ENCODE data around the gene ECI1.
A peak's percentile ranks its signal among the peaks of the same experiment; 100 is the strongest.

ECI1 gene

DNA sequence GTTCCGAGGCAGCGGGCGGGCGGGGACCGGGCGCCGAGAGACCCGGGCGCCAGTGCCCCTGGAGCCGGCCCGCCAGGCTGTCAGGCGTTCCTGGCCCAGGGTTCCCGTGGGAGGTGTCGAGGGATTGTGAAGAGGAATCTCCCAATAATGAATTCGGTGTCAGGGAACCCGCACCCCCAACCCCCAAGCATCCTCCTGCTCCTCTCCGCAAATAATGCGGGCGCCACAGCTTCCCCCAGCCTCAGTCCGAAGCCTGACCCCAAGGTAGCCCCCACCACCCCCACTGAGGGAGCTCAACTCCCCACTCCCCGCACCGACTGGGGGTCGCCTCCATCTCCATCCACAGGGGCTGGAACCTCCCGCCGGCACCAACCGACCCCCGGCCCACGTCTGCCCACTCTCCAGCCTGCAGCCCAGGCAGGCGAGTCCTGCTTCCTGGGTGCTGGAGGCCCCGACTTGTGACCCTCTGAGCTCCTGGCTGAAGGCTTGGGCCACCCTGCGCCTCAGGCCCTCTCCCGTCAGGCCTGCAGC, 54.3 kb downstream of the ECI1 start:
- DNase-seq (ENCODE audit: low read depth in 2 of 2), result no peak
- TF ChIP-seq, protein P1, sequence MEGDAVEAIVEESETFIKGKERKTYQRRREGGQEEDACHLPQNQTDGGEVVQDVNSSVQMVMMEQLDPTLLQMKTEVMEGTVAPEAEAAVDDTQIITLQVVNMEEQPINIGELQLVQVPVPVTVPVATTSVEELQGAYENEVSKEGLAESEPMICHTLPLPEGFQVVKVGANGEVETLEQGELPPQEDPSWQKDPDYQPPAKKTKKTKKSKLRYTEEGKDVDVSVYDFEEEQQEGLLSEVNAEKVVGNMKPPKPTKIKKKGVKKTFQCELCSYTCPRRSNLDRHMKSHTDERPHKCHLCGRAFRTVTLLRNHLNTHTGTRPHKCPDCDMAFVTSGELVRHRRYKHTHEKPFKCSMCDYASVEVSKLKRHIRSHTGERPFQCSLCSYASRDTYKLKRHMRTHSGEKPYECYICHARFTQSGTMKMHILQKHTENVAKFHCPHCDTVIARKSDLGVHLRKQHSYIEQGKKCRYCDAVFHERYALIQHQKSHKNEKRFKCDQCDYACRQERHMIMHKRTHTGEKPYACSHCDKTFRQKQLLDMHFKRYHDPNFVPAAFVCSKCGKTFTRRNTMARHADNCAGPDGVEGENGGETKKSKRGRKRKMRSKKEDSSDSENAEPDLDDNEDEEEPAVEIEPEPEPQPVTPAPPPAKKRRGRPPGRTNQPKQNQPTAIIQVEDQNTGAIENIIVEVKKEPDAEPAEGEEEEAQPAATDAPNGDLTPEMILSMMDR (IDR thresholded peaks at IDR 0.05; ENCODE audit: low read depth, low read length), result no peak
- H3K4me3 ChIP-seq (replicated peaks in 1 of 2; ENCODE audit: low read depth in 2 of 2, low read length in 2 of 2), result no peak overlapping the region

- TF ChIP-seq, protein P1 (IDR thresholded peaks at IDR 0.05; ENCODE audit: low read depth, low read length), result no peak
- H3K4me3 ChIP-seq (replicated peaks in 1 of 2; ENCODE audit: low read depth in 2 of 2, low read length in 2 of 2), result peak within 1 kb of the TSS in 1 of 2 donors; percentile 28
- DNase-seq (ENCODE audit: low read depth in 2 of 2), result no peak
Observed at GRCh38 chr16:2196162-2196980, 55.0 kb downstream of the ECI1 start, which contains the start of gene CASKIN1. TSS of gene CASKIN1 (minus strand) at chr16:2196605. CDS start at chr16:2196432, 173 bp downstream.

DNA sequence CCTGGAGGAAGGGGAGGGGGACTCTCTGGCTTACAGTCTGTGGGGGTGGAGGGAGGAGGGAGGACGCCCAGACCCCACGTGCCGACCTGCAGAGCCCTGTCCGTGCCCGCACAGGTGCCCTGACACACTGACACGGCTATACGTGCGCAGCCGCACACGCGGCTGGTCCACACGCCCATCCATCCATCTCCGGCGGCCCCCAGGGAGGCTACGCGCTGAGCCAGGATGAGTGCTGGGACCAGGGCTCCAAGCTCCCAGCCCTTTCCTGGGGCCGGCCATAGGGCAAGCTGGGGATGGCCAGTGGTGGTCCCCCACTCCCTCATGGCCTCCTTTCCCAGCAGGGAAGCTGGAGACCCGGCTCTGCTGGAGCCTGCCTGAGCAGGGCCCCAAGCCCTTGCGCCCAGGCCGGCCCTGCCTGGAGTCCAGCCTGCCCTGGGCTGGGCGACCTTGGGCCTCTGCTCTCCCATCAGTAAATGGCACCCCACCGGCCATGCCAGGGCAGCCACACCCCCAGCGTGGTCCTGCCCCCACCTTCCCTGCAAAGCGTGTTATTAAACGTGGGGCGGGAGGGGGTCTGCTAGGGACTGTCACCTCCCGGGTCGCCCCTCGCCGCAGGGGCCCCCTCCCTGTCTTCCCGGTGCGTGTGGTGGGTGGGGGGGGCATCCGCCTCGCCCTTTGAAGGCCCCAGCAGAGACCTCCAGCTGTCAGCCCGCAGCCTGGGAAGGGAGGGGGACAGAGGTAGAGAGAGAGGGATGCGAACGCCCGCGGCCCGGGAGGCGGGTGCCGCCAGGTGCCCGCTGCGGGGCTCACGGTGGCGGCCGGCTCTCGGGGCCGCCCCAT, 55.8 kb downstream of the ECI1 start:
- TF ChIP-seq, protein P1 (IDR thresholded peaks at IDR 0.05; ENCODE audit: low read depth, low read length), result no peak
- DNase-seq (ENCODE audit: low read depth in 2 of 2), result no peak
- no peak overlapping the region for H3K4me3 ChIP-seq (replicated peaks in 1 of 2; ENCODE audit: low read depth in 2 of 2, low read length in 2 of 2)

- DNase-seq (ENCODE audit: low read depth in 2 of 2), result peak; percentile 53 to 62
- H3K4me3 ChIP-seq (replicated peaks in 1 of 2; ENCODE audit: low read depth in 2 of 2, low read length in 2 of 2), result no peak overlapping the region
- TF ChIP-seq, protein P1 (IDR thresholded peaks at IDR 0.05; ENCODE audit: low read depth, low read length), result peak; percentile 37
Observed at GRCh38 chr16:2194852-2195321, 56.5 kb downstream of the ECI1 start.

DNA sequence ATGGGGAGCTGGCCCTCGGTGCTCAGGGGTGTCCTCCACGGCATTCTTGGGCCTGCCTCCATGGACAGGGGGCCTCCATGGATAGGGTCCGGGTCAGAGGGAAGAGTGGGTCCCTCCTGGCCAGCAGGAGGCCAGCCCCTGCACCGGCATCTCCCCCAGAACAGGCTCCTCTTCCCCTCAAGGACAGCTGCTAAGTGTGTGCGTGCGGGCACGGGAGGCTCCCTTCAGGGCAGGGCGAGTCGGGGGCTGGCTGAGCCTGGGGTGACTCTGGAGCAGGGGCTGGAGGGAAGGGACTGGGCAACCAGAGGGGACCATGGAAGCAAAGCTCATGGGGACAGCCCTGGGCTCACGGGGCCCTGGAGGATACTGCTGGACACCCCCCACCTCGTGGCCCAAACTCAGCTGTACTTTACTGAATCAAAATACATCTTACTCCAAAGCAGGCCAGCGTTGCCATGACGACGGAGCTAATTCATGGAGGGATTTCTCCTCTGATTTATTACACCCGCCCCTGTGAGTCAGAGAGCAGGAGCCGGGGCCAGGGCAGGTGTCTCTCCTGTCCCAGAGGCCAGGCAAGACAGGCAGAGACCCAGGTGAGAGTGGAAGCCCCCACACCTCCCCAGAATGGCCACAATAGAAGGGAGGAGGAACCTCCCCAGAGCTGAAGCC, 57.1 kb downstream of the ECI1 start:
- TF ChIP-seq, protein P1 (IDR thresholded peaks at IDR 0.05; ENCODE audit: low read depth, low read length), result no peak
- no peak overlapping the region for H3K4me3 ChIP-seq (replicated peaks in 1 of 2; ENCODE audit: low read depth in 2 of 2, low read length in 2 of 2)
- DNase-seq (ENCODE audit: low read depth in 2 of 2), result peak in 1 of 2 donors; percentile 51

GRCh38 chr16:2191446-2191706, 60.0 kb downstream of the ECI1 start:
- no peak overlapping the region for H3K4me3 ChIP-seq (replicated peaks in 1 of 2; ENCODE audit: low read depth in 2 of 2, low read length in 2 of 2)
- TF ChIP-seq, protein P1 (IDR thresholded peaks at IDR 0.05; ENCODE audit: low read depth, low read length), result no peak
- DNase-seq (ENCODE audit: low read depth in 2 of 2), result no peak
